Stimulated activated naive CD4-positive, alpha-beta T cell treated with Interleukin-2 at 50 U/mL for 16 hours (primary cell): ENCODE results near the gene DLG2.

Source experiments
- DNase-seq: peaks from one replicate; lab custom pipeline; 2025; lab: John Stamatoyannopoulos, UW

The DLG2 gene

DNA sequence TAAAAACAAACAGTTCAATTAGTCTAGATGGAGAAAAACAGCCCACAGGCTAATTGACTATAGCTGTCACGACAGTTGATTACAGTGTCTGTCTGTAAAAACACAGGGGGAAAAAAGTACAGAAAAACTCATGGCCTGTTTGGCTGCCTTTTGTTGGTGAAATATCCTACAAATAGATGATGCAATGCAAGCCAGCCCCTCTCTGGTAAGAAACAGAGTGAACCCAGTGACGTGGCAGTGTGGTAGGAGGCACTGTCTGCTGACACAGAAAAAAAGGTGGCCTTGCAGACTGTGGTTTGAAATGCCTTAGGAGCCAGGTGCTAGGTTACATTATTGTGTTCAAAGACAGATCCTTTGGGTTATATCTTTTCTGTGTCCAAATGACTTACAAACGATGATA lies 1909.6 kb downstream of the DLG2 start:
- DNase-seq: no peak

DNA sequence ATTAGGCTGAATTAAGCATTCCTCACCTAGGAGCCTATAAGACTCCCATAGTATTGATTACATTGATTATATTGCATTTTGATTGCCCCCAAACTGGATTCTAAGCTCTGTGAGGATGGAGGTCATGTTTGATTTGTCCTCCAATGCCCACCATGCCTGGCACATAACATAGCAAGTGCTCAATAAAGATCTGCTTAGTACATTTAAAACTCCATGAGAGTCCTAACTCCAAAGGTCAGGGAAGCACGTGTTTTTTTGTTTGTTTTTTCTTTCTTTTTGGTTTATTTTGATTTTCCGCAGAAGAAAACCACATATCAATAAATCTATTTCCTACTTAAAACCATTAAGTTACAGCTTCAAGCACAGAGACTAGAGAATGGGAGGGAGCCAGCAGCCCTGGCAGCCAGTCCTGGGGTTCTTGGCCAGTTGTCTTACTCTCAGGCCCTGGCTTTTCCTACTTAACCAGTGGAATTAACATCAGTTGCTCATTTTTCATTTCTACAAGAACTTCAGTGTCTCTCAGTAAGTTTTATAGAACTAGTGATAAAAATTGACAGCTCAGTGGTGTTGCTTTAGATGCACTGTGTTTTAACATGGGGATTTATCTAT lies 1911.1 kb downstream of the DLG2 start:
- DNase-seq: no peak

- no peak for DNase-seq
Observed at GRCh38 chr11:83713708-83714107, 1913.4 kb downstream of the DLG2 start.

GRCh38 chr11:83711106-83711527 lies 1916.0 kb downstream of the DLG2 start:
- no peak for DNase-seq

DNA sequence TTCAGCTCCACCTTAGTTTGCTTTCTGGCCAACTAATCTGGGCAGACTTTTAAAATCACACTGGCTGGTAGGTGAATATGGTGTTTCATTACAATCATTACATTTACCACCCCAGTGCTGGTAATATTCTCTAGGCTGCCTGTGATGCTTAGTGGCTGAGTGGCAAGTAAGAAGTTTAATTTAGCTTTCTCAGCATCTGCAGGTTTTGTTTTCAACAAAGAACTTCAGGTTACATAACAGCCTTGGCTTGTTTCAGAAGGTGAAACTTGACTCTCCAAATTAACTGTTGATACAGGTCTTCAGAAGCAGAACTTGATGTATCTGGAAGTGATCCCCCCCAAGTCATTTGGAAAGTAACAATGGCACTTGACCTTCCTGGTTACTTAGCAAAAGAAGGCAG lies 1917.7 kb downstream of the DLG2 start:
- DNase-seq: no peak

- DNase-seq: no peak
Observed at GRCh38 chr11:83706566-83706965, 1920.6 kb downstream of the DLG2 start.

- no peak for DNase-seq
Observed at GRCh38 chr11:83702796-83703195, 1924.3 kb downstream of the DLG2 start.

GRCh38 chr11:83697518-83697917 lies 1929.6 kb downstream of the DLG2 start:
- no peak for DNase-seq

DNA sequence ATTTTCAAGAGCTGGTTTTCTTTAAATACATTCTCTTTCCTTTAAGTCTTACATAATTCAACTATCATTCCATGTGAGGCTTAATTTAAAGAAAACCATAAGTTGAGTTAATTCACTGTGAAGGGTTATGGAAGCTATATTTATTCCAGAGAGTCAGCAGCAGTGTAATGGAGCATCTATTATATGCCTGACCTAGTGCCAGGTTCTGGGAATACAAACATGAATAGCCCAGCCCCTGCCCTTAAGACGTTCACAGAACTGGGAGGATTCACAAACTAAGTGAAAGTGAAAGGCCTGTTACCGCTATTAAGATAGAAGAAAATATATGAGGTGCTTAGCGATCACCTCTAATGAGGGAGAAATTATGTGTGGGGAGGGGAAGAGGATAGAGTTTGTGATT lies 1932.1 kb downstream of the DLG2 start:
- no peak for DNase-seq

DNA sequence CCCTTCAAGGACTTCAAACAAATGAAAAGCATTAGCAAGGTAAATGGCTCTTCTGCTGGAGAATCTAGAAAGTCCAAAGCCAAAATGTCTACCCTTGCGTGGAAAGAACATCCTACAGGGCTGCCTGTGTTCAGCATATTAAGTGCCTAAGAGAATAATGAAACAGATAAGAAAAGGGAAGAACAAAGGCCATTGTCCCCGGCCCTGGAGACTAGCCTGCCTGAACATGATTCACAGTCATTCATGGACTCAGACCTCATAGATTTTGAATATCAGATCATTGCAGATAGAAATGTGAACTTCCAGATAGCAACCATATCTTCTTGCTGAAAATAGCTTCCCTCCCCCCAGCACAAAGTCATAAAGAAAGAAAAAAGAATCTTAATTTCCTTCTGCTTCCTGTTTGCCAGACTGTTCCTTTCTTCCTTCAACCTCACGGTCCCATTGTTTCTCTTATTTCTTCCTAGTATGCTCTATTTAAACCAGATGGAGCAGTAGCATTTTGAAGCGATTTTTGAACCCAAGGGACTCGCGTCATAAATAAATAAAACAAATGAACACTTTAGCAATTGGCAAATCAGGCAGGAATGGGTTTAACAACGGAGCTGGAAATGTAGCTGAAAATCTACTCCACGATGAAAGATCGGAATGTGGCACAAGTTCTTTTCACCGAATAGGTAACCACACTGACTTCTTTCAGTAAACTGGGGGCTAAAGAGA lies 1932.8 kb downstream of the DLG2 start:
- no peak for DNase-seq

GRCh38 chr11:83693306-83693992 lies 1933.7 kb downstream of the DLG2 start:
- DNase-seq: no peak

DNA sequence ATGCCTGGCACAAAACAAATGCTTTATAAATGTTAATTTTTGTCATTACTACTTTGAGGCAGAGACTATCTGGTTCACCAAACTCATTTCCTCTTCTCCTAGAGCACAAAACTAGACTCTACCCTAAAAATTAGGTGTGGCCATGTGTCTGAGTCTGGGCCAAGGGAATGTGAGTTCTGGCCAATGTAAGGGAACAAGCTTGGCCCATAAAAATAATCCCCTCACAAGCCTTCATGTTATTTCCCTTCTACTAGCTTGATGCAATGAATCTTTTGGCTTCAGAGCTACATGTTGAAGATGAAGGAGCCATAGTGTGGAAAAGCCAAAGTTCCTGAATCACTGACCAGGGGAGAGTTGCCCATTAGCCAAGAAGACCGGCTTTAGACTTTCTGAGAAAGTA lies 1934.5 kb downstream of the DLG2 start:
- no peak for DNase-seq

GRCh38 chr11:83691451-83691950 lies 1935.6 kb downstream of the DLG2 start:
- no peak for DNase-seq

DNA sequence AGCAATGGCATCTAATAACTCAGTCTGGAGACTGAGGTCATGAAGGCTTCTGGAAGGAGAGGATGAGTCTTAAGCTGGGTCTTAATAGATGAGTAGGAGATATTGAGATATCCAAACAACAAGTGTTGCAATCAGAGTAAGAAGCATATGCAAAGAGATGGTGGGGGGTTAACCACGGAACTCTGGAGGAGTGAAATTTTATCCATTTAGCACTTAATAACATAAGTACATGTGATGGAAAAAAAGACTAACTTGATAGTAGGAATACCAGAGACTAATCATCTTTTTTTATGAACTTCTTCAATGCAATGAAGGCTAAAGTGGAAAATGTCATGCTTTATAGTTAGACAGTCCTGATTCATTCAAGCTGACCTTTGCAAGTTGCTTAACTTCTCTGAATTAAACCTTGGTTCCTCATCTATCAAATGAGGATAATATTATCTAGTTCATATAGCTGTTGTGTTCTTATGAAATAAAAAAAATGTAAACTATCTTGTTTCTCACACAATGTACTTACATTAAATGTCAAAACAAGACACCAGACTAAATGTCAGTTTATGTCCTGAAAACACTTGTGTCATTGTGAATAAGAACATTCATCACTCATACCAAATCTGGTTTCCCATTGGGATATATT lies 1937.9 kb downstream of the DLG2 start:
- DNase-seq: no peak

DNA sequence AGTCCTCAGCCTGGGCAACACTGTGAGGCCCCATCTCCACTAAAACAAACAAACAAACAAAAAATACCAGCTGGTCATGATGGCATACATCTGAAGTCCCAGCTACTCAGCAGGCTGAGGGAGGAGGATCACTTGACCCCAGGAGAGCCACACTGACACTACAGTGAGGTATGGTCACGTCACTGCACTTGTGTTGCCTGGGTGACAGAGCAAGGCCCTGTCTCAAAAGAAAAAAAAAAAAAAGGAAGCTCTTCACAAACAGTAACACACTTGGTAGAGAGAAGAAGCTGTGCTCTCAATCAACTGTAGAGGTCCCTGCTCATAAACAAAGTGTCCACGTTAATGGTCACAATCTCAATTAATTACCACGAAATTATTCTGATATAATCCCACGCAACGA lies 1939.4 kb downstream of the DLG2 start:
- DNase-seq: no peak

GRCh38 chr11:83685730-83686129 lies 1941.4 kb downstream of the DLG2 start:
- DNase-seq: no peak

DNA sequence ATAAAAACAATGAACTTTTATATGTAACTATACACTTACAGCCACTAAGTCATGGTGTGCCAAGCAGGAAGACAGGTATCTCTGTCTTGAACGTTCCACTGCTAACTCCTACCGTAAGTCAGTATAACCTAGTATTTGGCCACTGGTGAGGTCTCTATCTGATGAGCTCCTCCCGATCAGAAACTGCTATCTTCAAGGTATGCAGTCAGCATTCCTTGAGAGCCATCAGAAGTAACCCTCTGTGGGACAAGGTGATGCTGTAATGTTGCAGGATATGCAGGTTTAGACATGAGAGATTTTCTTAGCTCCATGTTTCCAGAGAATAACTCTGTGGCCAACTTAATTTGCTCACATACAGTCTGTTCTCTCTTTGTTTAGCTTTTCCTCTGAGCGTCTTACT lies 1943.1 kb downstream of the DLG2 start:
- DNase-seq: no peak

DNA sequence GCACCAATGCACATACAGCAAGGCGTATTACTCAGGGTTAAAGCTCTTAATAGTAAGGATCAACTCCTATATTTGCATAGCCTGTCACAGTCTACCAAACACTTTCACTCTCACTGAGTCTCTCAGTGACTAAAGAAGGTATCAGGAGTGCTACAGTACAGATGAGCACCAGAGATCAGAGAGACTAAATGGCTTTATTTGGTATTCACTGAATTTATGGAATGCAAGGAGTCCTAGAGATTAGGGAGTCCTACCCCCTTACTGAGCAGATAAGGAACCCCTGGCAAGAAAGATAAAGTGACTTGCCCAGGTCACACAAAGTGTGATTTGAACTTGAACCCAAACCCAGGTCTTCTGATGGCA lies 1944.6 kb downstream of the DLG2 start:
- DNase-seq: no peak

GRCh38 chr11:83681906-83682610 lies 1945.1 kb downstream of the DLG2 start:
- no peak for DNase-seq

DNA sequence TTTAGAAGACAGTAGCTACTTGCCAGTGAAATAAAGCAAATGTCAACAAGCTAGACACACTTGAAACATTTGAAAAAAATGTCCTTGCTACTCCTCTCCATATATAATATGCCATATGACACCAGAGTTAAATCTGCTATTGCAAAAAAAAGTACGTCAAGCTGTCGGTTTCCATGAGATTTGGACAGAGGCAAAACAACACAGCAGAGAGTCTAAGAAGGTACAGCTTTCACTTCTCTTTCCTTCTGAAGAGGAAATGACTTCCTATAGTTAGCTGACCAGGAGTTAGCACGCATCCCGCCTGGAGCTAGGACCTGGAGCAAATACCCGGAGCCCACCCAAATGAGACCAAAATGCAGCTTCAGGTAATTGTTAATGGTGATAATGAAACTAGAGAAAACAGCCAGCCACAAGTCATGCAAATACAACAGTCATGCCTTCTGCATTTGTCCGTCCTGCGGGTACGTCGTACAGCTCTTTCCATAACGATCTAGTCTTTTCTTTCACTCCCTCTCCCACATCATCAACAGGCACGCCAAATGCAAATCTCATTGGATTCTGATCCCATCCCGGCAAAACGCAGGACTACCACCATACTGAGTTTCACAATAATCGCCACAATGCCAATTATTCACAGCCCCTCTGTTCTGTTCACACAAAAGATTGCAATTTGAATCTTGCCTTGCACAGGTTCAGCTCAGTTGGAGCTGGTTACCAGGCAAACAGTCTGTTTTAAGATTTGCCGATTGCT lies 1945.9 kb downstream of the DLG2 start:
- DNase-seq: no peak

DNA sequence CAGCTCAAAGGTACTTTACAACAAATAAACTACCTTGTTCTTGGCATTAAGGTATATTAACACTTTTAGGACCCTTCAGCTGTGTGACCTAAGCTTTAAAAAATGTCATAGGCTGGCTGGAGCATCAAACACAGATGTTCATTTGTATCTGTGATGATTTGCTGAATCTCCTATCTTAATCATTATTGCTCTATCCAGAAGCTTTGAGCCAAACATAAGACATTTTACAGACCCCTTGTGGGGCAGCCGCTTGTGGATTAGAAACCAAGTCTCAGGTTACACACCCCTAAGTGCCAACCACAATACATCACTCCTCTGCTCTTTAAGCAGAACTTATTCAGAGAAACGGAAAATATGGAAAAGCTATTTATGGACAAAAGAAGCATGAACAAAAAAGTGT lies 1946.8 kb downstream of the DLG2 start:
- no peak for DNase-seq
